Smooth muscle cell (in vitro differentiated cells): ENCODE measurements around the gene PANK3. TPM values are rescaled to one million over a fixed set of nuclear protein-coding genes. Genes with fewer than 3 reads are reported as not detected.

Experiments used
- DNase-seq: peaks from one replicate; lab custom pipeline; 2025; ENCODE audit not compliant: unreplicated experiment; lab: John Stamatoyannopoulos, UW
- H2AFZ ChIP-seq: fragments of 200-600 bp; sonication (generic); 2 replicates; pipeline ENCODE4 v1.6.0; 2016; ENCODE audit warnings: antibody characterized with exemption, low read depth, mild to moderate bottlenecking
- H3F3A ChIP-seq: fragments of 200-600 bp; sonication (generic); 2 replicates; pipeline ENCODE4 v1.6.0; 2017; ENCODE audit warnings: antibody characterized with exemption, low read depth
- H3K27ac ChIP-seq: fragments of 200-600 bp; sonication (generic); 2 replicates; pipeline ENCODE4 v1.5.1; 2016; ENCODE audit warnings: low read depth, mild to moderate bottlenecking
- H3K27me3 ChIP-seq: fragments of 200-600 bp; sonication (generic); 2 replicates; pipeline ENCODE4 v1.6.1; 2016; ENCODE audit warnings: low read depth, mild to moderate bottlenecking
- H3K36me3 ChIP-seq: fragments of 200-600 bp; sonication (generic); 2 replicates; pipeline ENCODE4 v1.5.1; 2016; ENCODE audit warnings: low read depth
- H3K4me1 ChIP-seq: fragments of 200-600 bp; sonication (generic); 2 replicates; pipeline ENCODE4 v1.5.1; 2016; ENCODE audit warnings: low read depth
- H3K4me2 ChIP-seq: fragments of 200-600 bp; sonication (generic); 2 replicates; pipeline ENCODE4 v1.6.0; 2016; ENCODE audit warnings: mild to moderate bottlenecking
- H3K4me3 ChIP-seq: fragments of 200-600 bp; sonication (generic); 2 replicates; pipeline ENCODE4 v1.5.1; 2016; ENCODE audit warnings: mild to moderate bottlenecking
- H3K79me2 ChIP-seq: fragments of 200-600 bp; sonication (generic); 2 replicates; pipeline ENCODE4 v1.6.0; 2016; ENCODE audit warnings: low read depth, mild to moderate bottlenecking
- H3K9ac ChIP-seq: fragments of 200-600 bp; sonication (generic); 2 replicates; pipeline ENCODE4 v1.6.0; 2016; ENCODE audit warnings: low read depth
- H3K9me3 ChIP-seq: fragments of 200-600 bp; sonication (generic); replicated peaks from 2 replicates; pipeline ENCODE4 v1.5.1; 2016; ENCODE audit warnings: low read depth
- H4K20me1 ChIP-seq: fragments of 200-600 bp; sonication (generic); 2 replicates; pipeline ENCODE4 v1.6.0; 2016; ENCODE audit warnings: low read depth
- CTCF ChIP-seq: fragments of 200-600 bp; sonication (generic); IDR thresholded peaks from 2 replicates; pipeline ENCODE4 v1.5.1; 2017; ENCODE audit warnings: borderline replicate concordance, mild to moderate bottlenecking, antibody characterized with exemption; ENCODE audit not compliant: insufficient read depth, poor library complexity, severe bottlenecking
- WGBS: methylation state at CpG from one replicate; pipeline ENCODE4 v1.1.7; 2016; ENCODE audit warnings: low lambda C conversion rate; 5-methylcytosine and 5-hydroxymethylcytosine counted together
- polyA plus RNA-seq: library from polyadenylated mRNA; unstranded; fragments of >200 nt; fragmentation: Nextera tagmentation; extraction: Ambion mirVana; gene quantifications from 2 replicates; pipeline ENCODE4 v1.2.1, GENCODE V29; 2016
- total RNA-seq: library from RNA; depleted of rRNA; stranded (reverse); fragments of >200 nt; gene quantifications from 2 replicates; pipeline ENCODE4 v1.2.3, GENCODE V29; 2014

The PANK3 gene
- total and polyA plus RNA-seq, 2 experiments from 2014 or later: 15.8 to 52.5 TPM

DNA sequence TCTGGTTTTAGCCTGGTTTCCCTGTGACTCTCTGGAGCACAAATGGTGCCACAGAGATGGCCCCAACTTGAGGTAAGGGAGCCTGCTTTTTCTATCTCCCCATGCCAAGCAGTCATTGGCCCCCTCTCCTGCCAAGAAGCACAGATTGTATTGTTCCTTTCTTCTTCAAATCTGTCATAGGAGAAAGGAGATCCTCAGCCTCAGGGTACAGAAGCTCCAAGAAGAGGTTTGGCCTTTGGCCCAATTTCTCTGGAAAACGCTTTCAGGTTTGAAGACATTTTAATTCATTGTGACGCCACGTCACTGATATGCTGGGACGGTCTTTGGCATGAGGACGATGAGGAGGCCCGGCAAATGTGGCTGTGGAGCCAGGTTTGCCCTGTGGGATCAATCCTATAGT lies 29.2 kb upstream of the PANK3 start:
- Histone ChIP-seq H3K4me3 (no peak overlapping the region), H3F3A (peaks cover 3% of the 10 kb centered on the region), H3K4me2 (no peak overlapping the region), H3K9me3 (no peaks in the 10 kb centered on the region), H2AFZ (no peak overlapping the region), H3K27me3 (no peaks in the 10 kb centered on the region), H3K4me1 (no peaks in the 10 kb centered on the region), H3K9ac (no peak overlapping the region), H4K20me1 (no peaks in the 10 kb centered on the region), H3K79me2 (no peaks in the 10 kb centered on the region), H3K36me3 (no peaks in the 10 kb centered on the region), H3K27ac (no peak overlapping the region)
- DNase-seq: no peak
- no peak for TF ChIP-seq CTCF
- WGBS: 94% methylated on average over 6 of the region's 6 CpGs

- WGBS: 94% methylated on average over 2 of the region's 2 CpGs
- Histone ChIP-seq H3K9ac (no peak overlapping the region), H3K4me1 (no peaks in the 10 kb centered on the region), H3K36me3 (no peaks in the 10 kb centered on the region), H3K4me3 (no peak overlapping the region), H4K20me1 (no peaks in the 10 kb centered on the region), H3K27ac (no peak overlapping the region), H3K79me2 (no peaks in the 10 kb centered on the region), H3K27me3 (no peaks in the 10 kb centered on the region), H2AFZ (no peak overlapping the region), H3K4me2 (no peak overlapping the region), H3F3A (peaks cover 3% of the 10 kb centered on the region), H3K9me3 (no peaks in the 10 kb centered on the region)
- no peak for TF ChIP-seq CTCF
- DNase-seq: no peak
Measured at GRCh38 chr5:168607946-168608345, 28.8 kb upstream of the PANK3 start.

DNA sequence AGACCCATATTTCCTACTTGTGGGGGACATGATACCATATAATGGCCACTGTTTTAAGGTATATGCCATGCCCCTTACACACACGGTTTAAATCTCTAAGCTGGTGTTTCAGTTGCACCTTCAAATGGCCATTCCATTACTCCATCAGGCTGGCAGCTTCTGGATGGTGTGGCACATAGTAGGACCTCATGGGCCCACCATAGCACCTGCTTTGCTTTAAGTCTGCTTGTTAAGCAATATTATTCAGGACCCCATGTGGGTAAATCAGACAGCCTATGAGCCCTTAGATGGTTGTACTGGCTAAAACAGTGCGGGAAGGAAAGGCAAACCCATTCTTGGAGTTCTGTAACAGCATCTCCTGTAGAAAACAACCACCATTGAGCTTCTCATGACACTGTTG lies 27.4 kb upstream of the PANK3 start:
- Histone ChIP-seq H3K4me2 (no peak overlapping the region), H3K36me3 (no peaks in the 10 kb centered on the region), H3K9me3 (no peaks in the 10 kb centered on the region), H2AFZ (no peak overlapping the region), H4K20me1 (no peaks in the 10 kb centered on the region), H3K4me1 (no peaks in the 10 kb centered on the region), H3K27ac (no peak overlapping the region), H3K27me3 (no peaks in the 10 kb centered on the region), H3K79me2 (no peaks in the 10 kb centered on the region), H3F3A (peaks cover 3% of the 10 kb centered on the region), H3K9ac (no peak overlapping the region), H3K4me3 (no peak overlapping the region)
- DNase-seq: no peak
- no peak for TF ChIP-seq CTCF
- WGBS: 79% methylated on average over 2 of the region's 2 CpGs

DNA sequence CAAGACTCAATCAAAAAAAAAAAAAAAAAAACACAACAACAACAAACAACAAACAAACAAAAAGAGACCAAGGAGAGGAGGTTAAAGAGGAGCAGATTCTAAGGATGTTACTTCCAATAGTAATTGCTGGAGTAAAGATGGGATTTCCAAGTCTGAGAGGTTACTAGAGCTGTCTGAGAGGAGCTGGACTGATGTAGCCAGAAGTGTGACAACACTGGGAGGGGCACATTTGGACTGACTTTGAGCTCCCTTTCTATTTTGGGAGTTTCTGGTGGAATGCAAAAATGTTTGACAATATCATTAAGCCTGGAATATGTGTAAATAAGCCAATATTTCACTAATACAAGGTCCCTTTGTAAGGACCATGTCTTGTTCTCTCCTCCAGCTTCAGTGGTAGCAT lies 25.3 kb upstream of the PANK3 start:
- H3K36me3 ChIP-seq: no peaks in the 10 kb centered on the region
- H3K4me2 ChIP-seq: no peak overlapping the region
- no peak overlapping the region for H2AFZ ChIP-seq
- H3K4me1 ChIP-seq: peaks cover 7% of the 10 kb centered on the region
- H3K9ac ChIP-seq: no peak overlapping the region
- no peaks in the 10 kb centered on the region for H4K20me1 ChIP-seq
- TF ChIP-seq CTCF: no peak
- no peaks in the 10 kb centered on the region for H3K27me3 ChIP-seq
- no peaks in the 10 kb centered on the region for H3F3A ChIP-seq
- no peaks in the 10 kb centered on the region for H3K9me3 ChIP-seq
- DNase-seq: no peak
- no peak overlapping the region for H3K4me3 ChIP-seq
- H3K27ac ChIP-seq: no peak overlapping the region
- no peaks in the 10 kb centered on the region for H3K79me2 ChIP-seq
